GM12874 (cell line): Measurements from ENCODE around the gene THBS4.

ENCODE experiments used
- TF ChIP-seq, protein P1 (sequence below): IDR thresholded peaks from 2 replicates; pipeline ENCODE4 v1.5.1; 2011; ENCODE audit warnings: low read depth, mild to moderate bottlenecking, control low read depth, low read length, moderate library complexity; ENCODE audit not compliant: insufficient read depth

Gene THBS4

DNA sequence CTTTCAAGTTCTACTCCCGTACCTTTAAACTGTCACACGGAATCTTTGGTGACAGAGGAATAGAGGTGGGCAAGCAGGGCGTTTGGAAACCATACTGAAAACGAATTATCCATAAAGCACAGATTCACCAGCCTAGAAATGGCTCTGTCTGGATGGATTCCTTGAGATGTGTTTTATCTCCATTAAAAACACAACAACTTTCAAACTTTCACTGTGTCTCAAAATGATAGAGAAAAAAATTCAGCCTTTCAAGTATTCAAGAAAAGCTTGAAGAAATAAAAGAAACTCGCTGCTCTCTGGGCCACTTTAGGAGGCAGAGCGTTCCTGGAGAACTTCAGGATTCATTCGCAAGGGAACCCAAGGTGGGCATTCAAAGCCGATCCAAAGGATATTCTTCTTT lies 589 bp upstream of the THBS4 start:
- TF ChIP-seq, protein P1, sequence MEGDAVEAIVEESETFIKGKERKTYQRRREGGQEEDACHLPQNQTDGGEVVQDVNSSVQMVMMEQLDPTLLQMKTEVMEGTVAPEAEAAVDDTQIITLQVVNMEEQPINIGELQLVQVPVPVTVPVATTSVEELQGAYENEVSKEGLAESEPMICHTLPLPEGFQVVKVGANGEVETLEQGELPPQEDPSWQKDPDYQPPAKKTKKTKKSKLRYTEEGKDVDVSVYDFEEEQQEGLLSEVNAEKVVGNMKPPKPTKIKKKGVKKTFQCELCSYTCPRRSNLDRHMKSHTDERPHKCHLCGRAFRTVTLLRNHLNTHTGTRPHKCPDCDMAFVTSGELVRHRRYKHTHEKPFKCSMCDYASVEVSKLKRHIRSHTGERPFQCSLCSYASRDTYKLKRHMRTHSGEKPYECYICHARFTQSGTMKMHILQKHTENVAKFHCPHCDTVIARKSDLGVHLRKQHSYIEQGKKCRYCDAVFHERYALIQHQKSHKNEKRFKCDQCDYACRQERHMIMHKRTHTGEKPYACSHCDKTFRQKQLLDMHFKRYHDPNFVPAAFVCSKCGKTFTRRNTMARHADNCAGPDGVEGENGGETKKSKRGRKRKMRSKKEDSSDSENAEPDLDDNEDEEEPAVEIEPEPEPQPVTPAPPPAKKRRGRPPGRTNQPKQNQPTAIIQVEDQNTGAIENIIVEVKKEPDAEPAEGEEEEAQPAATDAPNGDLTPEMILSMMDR: no peak

DNA sequence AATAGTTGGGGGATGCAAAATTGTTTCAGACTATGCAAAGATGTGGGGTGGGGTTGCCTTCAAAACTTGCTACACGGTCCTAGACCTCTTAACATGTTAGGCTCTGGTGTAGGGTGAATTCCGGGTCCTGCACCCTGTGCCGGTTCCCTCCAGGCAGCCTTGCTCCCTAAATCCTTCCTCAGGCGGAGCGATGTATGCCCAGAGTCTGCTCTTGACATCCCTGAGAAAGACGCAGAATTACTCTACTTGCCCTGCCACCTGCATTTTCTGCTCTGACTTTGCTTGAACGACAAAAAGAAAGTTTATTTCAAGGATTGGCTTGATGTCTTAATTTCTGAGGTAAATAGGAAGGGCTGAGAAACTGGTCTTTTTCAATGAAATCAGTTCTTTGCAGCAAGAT lies 691 bp downstream of the THBS4 start:
- TF ChIP-seq, protein P1: no peak

DNA sequence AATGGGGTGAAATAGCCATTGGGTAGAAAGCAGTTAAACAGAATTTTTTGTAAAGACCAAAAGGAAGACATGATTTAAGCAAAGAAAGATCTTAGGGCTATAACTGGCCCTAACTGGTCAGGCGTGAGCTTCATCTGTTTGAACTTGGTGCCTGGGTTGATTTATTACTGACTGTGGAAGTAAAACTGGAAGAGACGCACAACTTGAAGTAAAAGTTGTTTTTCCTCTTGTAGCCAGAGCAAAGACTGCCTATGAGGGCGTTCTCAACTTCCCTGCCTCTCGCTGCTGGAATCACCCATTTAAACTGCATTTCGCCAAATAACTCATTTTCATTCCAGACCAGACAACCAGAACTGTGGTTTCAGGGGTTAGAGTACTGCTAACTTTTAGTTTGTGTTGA lies 1.5 kb downstream of the THBS4 start:
- TF ChIP-seq, protein P1: no peak

DNA sequence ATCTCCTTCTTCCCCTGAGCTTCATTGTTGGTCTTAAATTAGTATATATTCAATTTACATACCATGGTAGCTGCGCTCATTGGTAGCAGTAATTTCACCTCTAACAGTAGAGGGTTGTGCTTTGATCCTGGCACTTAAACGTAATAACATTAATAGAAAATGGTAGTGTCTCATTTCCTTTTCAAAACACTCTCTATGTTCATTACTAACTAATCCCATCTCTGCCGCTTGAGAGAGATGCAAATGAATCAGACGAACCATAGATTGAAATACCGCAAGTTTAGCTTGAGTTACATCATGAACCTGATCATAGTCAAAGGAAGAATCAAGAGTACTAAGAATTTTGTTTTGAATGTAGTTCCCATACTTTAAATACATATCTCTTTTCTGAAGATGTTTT lies 2.2 kb downstream of the THBS4 start:
- TF ChIP-seq, protein P1: no peak

DNA sequence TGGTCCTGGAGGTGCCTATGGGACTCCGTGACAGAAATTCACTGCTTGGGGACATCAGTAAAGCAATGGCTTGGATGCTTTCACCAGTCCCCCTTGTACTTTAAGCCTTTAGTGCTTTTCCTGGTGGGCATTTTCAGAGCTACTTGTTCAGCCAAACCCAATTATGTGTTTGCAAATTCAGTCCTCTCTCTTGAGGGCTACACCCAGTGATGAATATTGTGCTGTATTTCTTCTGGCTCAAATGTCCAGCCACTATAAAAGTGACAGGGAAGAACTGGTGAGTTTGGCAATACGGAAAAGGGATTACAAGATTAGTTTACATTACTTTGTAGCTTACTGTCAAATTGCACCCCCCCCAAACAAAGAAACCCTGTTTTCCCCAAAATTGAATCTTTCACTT lies 4.5 kb downstream of the THBS4 start:
- TF ChIP-seq, protein P1: no peak

DNA sequence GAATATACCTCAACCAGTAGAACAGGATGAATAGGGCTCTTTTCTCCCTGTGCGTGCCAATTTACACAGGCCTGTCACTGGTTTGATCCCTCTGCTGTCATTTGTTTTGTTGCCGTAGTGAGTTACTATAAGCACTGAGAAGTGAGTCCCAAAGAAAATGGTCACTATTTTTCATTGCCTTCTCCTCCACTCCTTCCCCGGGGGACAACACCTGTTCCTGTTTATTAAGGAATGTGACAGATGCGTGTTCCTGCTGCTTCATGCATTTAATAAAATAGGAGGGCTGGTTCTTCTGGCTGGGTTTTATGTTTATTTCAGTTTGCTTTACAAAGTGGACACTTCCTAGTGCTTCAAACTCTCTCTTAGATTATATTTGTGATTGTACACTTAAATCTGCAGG lies 6.4 kb downstream of the THBS4 start:
- TF ChIP-seq, protein P1: no peak

DNA sequence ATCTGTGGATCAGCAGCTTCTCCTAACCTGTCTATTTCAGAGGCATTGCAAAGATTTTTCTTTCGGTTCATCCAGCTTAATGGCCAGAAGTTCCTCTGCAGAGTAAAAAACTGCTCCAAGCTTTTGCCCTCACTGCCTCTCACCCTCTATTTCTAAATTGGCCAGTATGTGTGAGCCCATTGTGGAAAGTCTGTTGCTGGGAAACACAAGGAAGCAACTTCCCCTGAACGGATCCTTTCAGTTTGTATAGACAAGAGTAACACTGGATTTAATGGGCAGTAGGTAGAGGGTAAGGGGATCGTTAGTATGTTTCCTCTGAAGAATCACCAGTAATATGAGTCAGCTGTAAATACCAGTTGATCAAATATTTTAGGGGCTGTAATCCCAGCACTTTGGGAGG lies 7.2 kb downstream of the THBS4 start:
- TF ChIP-seq, protein P1: no peak

DNA sequence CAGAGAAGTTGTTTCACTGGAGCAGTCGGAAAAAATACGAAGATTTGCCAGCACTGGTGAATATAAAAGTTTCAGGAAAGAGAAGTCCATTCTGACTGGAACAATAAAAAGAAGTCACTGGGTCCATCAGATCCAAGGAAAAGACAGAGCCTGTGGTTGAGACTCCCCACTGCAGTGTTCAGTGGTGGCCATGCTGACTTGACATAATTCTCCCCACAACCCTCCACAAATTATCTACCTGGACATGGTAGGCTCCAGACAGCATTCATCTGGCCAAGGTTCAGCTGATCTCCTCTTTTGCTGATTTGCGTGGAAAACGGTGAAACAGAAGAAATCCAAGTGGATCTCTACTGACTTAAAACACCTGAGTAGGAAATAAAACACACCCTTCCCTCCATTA lies 8.0 kb downstream of the THBS4 start:
- TF ChIP-seq, protein P1: no peak
